Left lung (tissue), 14 donors: Measurements from ENCODE around the gene SDF2L1. TPM values are rescaled to one million over a fixed set of nuclear protein-coding genes. Genes with fewer than 3 reads are reported as not detected.

Experiments used
- ATAC-seq: fragments of 200-7000 bp; cut with Tn5 transposase; one replicate; pipeline ENCODE4 v1.9.1; 2020; ENCODE audit warnings: moderate library complexity
- DNase-seq, 4 donors: peaks; one replicate each; pipeline ENCODE4 v3.0.0-alpha.2; 2013 to 2020
- H3K27ac ChIP-seq, 2 donors: fragments of 200-600 bp; sonication (generic) in 1 of 2; one replicate each; pipeline versions ENCODE4 v1.5.0 to v1.8.0; 2020 to 2021
- H3K27me3 ChIP-seq, 2 donors: fragments of 200-600 bp; sonication (generic) in 1 of 2; one replicate each; pipeline versions ENCODE4 v1.5.0 to v1.8.0; 2020 to 2021
- H3K36me3 ChIP-seq, 2 donors: fragments of 200-600 bp; sonication (generic) in 1 of 2; one replicate each; pipeline versions ENCODE4 v1.5.0 to v1.8.0; 2020 to 2021
- H3K4me1 ChIP-seq, 2 donors: fragments of 200-600 bp; one replicate each; pipeline ENCODE4 v1.8.0; 2021
- H3K4me3 ChIP-seq, 2 donors: fragments of 200-600 bp; sonication (generic) in 1 of 2; one replicate each; pipeline versions ENCODE4 v1.5.0 to v1.8.0; 2020 to 2021; ENCODE audit warnings: mild to moderate bottlenecking in 1 of 2
- H3K9me3 ChIP-seq, 2 donors: fragments of 200-600 bp; sonication (generic) in 1 of 2; one replicate each; pipeline versions ENCODE4 v1.5.0 to v1.8.0; 2020 to 2021
- CTCF ChIP-seq, 2 donors: fragments of 200-600 bp; sonication (generic) in 1 of 2; IDR thresholded peaks; one replicate each; pipeline versions ENCODE4 v1.5.0 to v1.8.0; 2021; ENCODE audit warnings: antibody characterized with exemption in 2 of 2
- intact Hi-C, 2 donors: fragments of 100-400 bp; cut with DNase I; formaldehyde crosslinking; loops; one replicate each; pipeline versions ENCODE4 v1.11.2 to v1.14.2; 2022
- long read RNA-seq, 12 donors: library from polyadenylated mRNA in 2 of 12; unstranded in 2 of 12; transcript quantifications; one replicate each; pipeline ENCODE4 v2.0.0 and lab custom pipeline, GENCODE V29; 2019 to 2026
- polyA plus RNA-seq, 6 donors: library from polyadenylated mRNA; unstranded; fragments of 120-200 nt; gene quantifications; one replicate each; pipeline ENCODE4 v1.2.1, GENCODE V29; 2013; ENCODE audit not compliant: insufficient read length in 6 of 6
- total RNA-seq, 2 donors: library from RNA; stranded (reverse); fragmentation: NEBNext Ultra II Directional; extraction: Animal tissue kit (Norgen Biotek cat#: 25700); gene quantifications; one replicate each; pipeline ENCODE4 v1.2.1, GENCODE V29; 2021
- donor health status: DM: no; HTN: yes; CAD: no.
- donor health status: DM: no; HTN: no; CAD: no.

Gene SDF2L1
- total RNA-seq (10 to 100 TPM; 47.2 to 82.1 TPM), polyA plus RNA-seq (10 to 100 TPM; 11.9 to 23.5 (median 15.4) TPM)
- long read RNA-seq, donor 1, transcript SDF2L1-201 (3 exons, 865 nt) = major isoform, 64 of 64 reads
- long read RNA-seq, donor 1, partial matches to known transcripts = 0 of 64 reads
- long read RNA-seq, donor 1, other reads (novel, unspliced or antisense) = 0 of 64 reads
- long read RNA-seq, donor 2, transcript SDF2L1-201 (3 exons, 865 nt) = major isoform, 34 of 37 reads
- long read RNA-seq, donor 2, partial matches to known transcripts = 0 of 37 reads
- long read RNA-seq, donor 2, other reads (novel, unspliced or antisense) = 0 of 37 reads
- long read RNA-seq, donor 3, transcript SDF2L1-201 (3 exons, 865 nt) = major isoform, 23 of 25 reads
- long read RNA-seq, donor 3, partial matches to known transcripts = 0 of 25 reads
- long read RNA-seq, donor 3, other reads (novel, unspliced or antisense) = 0 of 25 reads
- long read RNA-seq, donor 4, transcript SDF2L1-201 (3 exons, 865 nt) = major isoform, 89 of 92 reads
- long read RNA-seq, donor 4, partial matches to known transcripts = 1 of 92 reads
- long read RNA-seq, donor 4, other reads (novel, unspliced or antisense) = 2 of 92 reads
- long read RNA-seq, donor 5, transcript SDF2L1-201 (3 exons, 865 nt) = major isoform, 36 of 36 reads
- long read RNA-seq, donor 5, partial matches to known transcripts = 0 of 36 reads
- long read RNA-seq, donor 5, other reads (novel, unspliced or antisense) = 0 of 36 reads
- long read RNA-seq, donor 6, transcript SDF2L1-201 (3 exons, 865 nt) = major isoform, 20 of 21 reads
- long read RNA-seq, donor 6, partial matches to known transcripts = 0 of 21 reads
- long read RNA-seq, donor 6, other reads (novel, unspliced or antisense) = 0 of 21 reads
- long read RNA-seq, donor 7, transcript SDF2L1-201 (3 exons, 865 nt) = major isoform, 33 of 33 reads
- long read RNA-seq, donor 7, partial matches to known transcripts = 0 of 33 reads
- long read RNA-seq, donor 7, other reads (novel, unspliced or antisense) = 0 of 33 reads
- long read RNA-seq, donor 8, transcript SDF2L1-201 (3 exons, 865 nt) = major isoform, 37 of 38 reads
- long read RNA-seq, donor 8, partial matches to known transcripts = 0 of 38 reads
- long read RNA-seq, donor 8, other reads (novel, unspliced or antisense) = 0 of 38 reads
- long read RNA-seq, donor 9, partial matches to known transcripts = 0 of 1 reads
- long read RNA-seq, donor 9, other reads (novel, unspliced or antisense) = 0 of 1 reads
- long read RNA-seq, donor 10, transcript SDF2L1-201 (3 exons, 865 nt) = major isoform, 142 of 146 reads
- long read RNA-seq, donor 10, partial matches to known transcripts = 1 of 146 reads
- long read RNA-seq, donor 10, other reads (novel, unspliced or antisense) = 3 of 146 reads
- long read RNA-seq, donor 11, transcript SDF2L1-201 (3 exons, 865 nt) = major isoform, 17 of 17 reads
- long read RNA-seq, donor 11, partial matches to known transcripts = 0 of 17 reads
- long read RNA-seq, donor 11, other reads (novel, unspliced or antisense) = 0 of 17 reads
- long read RNA-seq, donor 12, transcript SDF2L1-201 (3 exons, 865 nt) = major isoform, 33 of 34 reads
- long read RNA-seq, donor 12, partial matches to known transcripts = 0 of 34 reads
- long read RNA-seq, donor 12, other reads (novel, unspliced or antisense) = 0 of 34 reads

GRCh38 chr22:21641789-21642583 lies at the start of gene SDF2L1:
Gene SDF2L1 (plus strand): TSS chr22:21642302. CDS start chr22:21642337, 35 bp downstream.
- H3K4me3 ChIP-seq = peak within 1 kb of the TSS; percentile 69 to 83
- no peaks in the 10 kb centered on the region for H3K27me3 ChIP-seq
- no peaks in the 10 kb centered on the region for H3K9me3 ChIP-seq
- ATAC-seq (peak; percentile 97), DNase-seq (peak; percentile 96 to 99 (median 98))
- H3K36me3 ChIP-seq = peaks cover 0 to 34% of the 10 kb centered on the region in 2 donors
- intact Hi-C loops = no loop called here
- peaks cover 7 to 36% of the 10 kb centered on the region in 2 donors for H3K4me1 ChIP-seq
- no peak for TF ChIP-seq CTCF (IDR thresholded peaks at IDR 0.05)
- peak within 1 kb of the TSS in 1 of 2 donors; percentile 81 for H3K27ac ChIP-seq

- ATAC-seq (no peak), DNase-seq (no peak)
- Histone ChIP-seq H3K4me1 (peaks cover 14 to 49% of the 10 kb centered on the region in 2 donors), H3K9me3 (no peaks in the 10 kb centered on the region), H3K36me3 (peaks cover 0 to 48% of the 10 kb centered on the region in 2 donors), H3K27me3 (no peaks in the 10 kb centered on the region), H3K27ac (no peak overlapping the region), H3K4me3 (no peak overlapping the region)
- intact Hi-C loops = no loop called here
- no peak for TF ChIP-seq CTCF (IDR thresholded peaks at IDR 0.05)
These were observed 49.7 kb upstream of the SDF2L1 start for GRCh38 chr22:21592422-21592821.

- ATAC-seq (no peak), DNase-seq (no peak)
- H3K4me3 ChIP-seq = no peak overlapping the region
- no peaks in the 10 kb centered on the region for H3K27me3 ChIP-seq
- no peaks in the 10 kb centered on the region for H3K9me3 ChIP-seq
- no peak overlapping the region for H3K27ac ChIP-seq
- intact Hi-C loops = no loop called here
- peaks cover 6 to 37% of the 10 kb centered on the region in 2 donors for H3K4me1 ChIP-seq
- peaks cover 0 to 49% of the 10 kb centered on the region in 2 donors for H3K36me3 ChIP-seq
- no peak for TF ChIP-seq CTCF (IDR thresholded peaks at IDR 0.05)
These were observed 48.5 kb upstream of the SDF2L1 start for GRCh38 chr22:21593406-21594232.
